A673 (cell line): ENCODE results near the gene TCFL5. TPM values are rescaled to one million over a fixed set of nuclear protein-coding genes. Genes with fewer than 3 reads are reported as not detected.

Experiments
- BruUV-seq: library from RNA; stranded (reverse); fragments of 400-500 nt; replicated peaks from 2 replicates; lab custom pipeline; 2021; lab: Mats Ljungman, UMichigan
- CTCF ChIA-PET: fragments of 300-600 bp; sonication (Branson Sonifier 250); formaldehyde crosslinking; loops from one replicate; lab custom pipeline; 2022; ENCODE audit warnings: antibody characterized with exemption; lab: Charles Lee
- POLR2A ChIA-PET: fragments of 300-600 bp; sonication (Branson Sonifier 250); formaldehyde crosslinking; loops from one replicate; lab custom pipeline; 2022; ENCODE audit warnings: antibody characterized with exemption; ENCODE audit not compliant: low non-redundant PET; lab: Charles Lee
- DNase-seq: peaks from one replicate; pipeline ENCODE4 v3.0.0-alpha.2; 2015; ENCODE audit warnings: low spot score
- H3K27ac ChIP-seq: fragments of 200-600 bp; sonication (generic); 2 replicates; pipeline ENCODE4 v1.5.1; 2016; ENCODE audit warnings: mixed run types, low read depth, mild to moderate bottlenecking, mixed read lengths, antibody characterized with exemption, low read length; ENCODE audit not compliant: poor library complexity, severe bottlenecking
- H3K27me3 ChIP-seq: fragments of 200-600 bp; sonication (generic); replicated peaks from 2 replicates; pipeline ENCODE4 v1.6.1; 2017; ENCODE audit warnings: mixed run types, low read depth, mild to moderate bottlenecking, mixed read lengths, antibody characterized with exemption, low read length; ENCODE audit not compliant: insufficient read depth, poor library complexity
- H3K36me3 ChIP-seq: fragments of 200-600 bp; sonication (generic); 2 replicates; pipeline ENCODE4 v1.6.1; 2016; ENCODE audit warnings: mixed run types, mild to moderate bottlenecking, mixed read lengths, antibody characterized with exemption, low read length; ENCODE audit not compliant: insufficient read depth, poor library complexity, severe bottlenecking
- H3K4me1 ChIP-seq: fragments of 200-600 bp; sonication (generic); 2 replicates; pipeline ENCODE4 v1.6.1; 2017; ENCODE audit warnings: mixed run types, mild to moderate bottlenecking, mixed read lengths, antibody characterized with exemption, low read length; ENCODE audit not compliant: insufficient read depth, poor library complexity, severe bottlenecking
- H3K4me3 ChIP-seq: fragments of 200-600 bp; sonication (generic); 2 replicates; pipeline ENCODE4 v1.5.1; 2016; ENCODE audit warnings: low read depth, mixed run types, mild to moderate bottlenecking, mixed read lengths, low read length; ENCODE audit not compliant: poor library complexity, severe bottlenecking
- H3K9me3 ChIP-seq: fragments of 200-600 bp; sonication (generic); 2 replicates; pipeline ENCODE4 v1.6.1; 2016; ENCODE audit warnings: mixed run types, low read depth, mild to moderate bottlenecking, mixed read lengths, antibody characterized with exemption, low read length; ENCODE audit not compliant: poor library complexity, severe bottlenecking
- CTCF ChIP-seq: fragments of 300-800, 200-600 bp; sonication (generic); conservative IDR thresholded peaks from 2 replicates; pipeline ENCODE4 v1.5.1; 2017; ENCODE audit warnings: low read depth, mild to moderate bottlenecking, antibody characterized with exemption, low read length, moderate library complexity, mixed read lengths
- EZH2 ChIP-seq: fragments of 200-600 bp; sonication (generic); IDR thresholded peaks from 2 replicates; pipeline ENCODE4 v1.6.1; 2017; ENCODE audit warnings: borderline replicate concordance, low read depth, mild to moderate bottlenecking, mixed read lengths, antibody characterized with exemption, low read length; ENCODE audit not compliant: poor library complexity, severe bottlenecking
- intact Hi-C: fragments of 100-400 bp; cut with micrococcal nuclease; formaldehyde crosslinking; loops from one replicate; pipeline ENCODE4 v1.10.0; 2022; ENCODE audit not compliant: unreplicated experiment
- total RNA-seq: library from RNA; stranded (reverse); gene quantifications from 2 replicates; pipeline ENCODE4 v1.2.3, GENCODE V29; 2021

Gene TCFL5
- total RNA-seq, 1 experiment from 2014 or later, result 13.9 TPM

GRCh38 chr20:62809530-62810428 is 51.8 kb downstream of the TCFL5 start:
- H3K27me3 ChIP-seq, result no peaks in the 10 kb centered on the region
- no peak overlapping the region for H3K4me3 ChIP-seq
- intact Hi-C loops, result no loop called here
- BruUV-seq, result no TSS peak
- H3K9me3 ChIP-seq, result no peaks in the 10 kb centered on the region
- TF ChIP-seq CTCF, result no peak
- no peak for TF ChIP-seq EZH2
- DNase-seq, result no peak
- peaks cover 13% of the 10 kb centered on the region for H3K4me1 ChIP-seq
- peaks cover 46% of the 10 kb centered on the region for H3K36me3 ChIP-seq
- CTCF ChIA-PET, result interaction anchor here (0.7 to 0.8 kb wide), 2 partner anchors 12 to 162 kb away, joined by 5 to 7 read pairs; no protein-coding TSS in a partner anchor
- no peak overlapping the region for H3K27ac ChIP-seq
- POLR2A ChIA-PET, result no interaction called here

GRCh38 chr20:62808211-62808865 is 53.3 kb downstream of the TCFL5 start:
- Histone ChIP-seq H3K27ac (no peak overlapping the region), H3K36me3 (peaks cover 46% of the 10 kb centered on the region), H3K4me3 (no peak overlapping the region), H3K4me1 (peaks cover 18% of the 10 kb centered on the region), H3K27me3 (no peaks in the 10 kb centered on the region), H3K9me3 (no peaks in the 10 kb centered on the region)
- ChIA-PET CTCF (interaction anchor here (0.7 to 1.7 kb wide), 6 partner anchors 12 to 309 kb away, joined by 3 to 7 read pairs (median 5); partner anchors contain the start of gene MRGBP), POLR2A (interaction anchor here (0.7 kb wide), 2 partner anchors 26 to 165 kb away, joined by 3 read pairs; no protein-coding TSS in a partner anchor)
- peak; percentile 79 for DNase-seq
- TF ChIP-seq EZH2 (no peak), CTCF (peak; percentile 91)
- BruUV-seq, result no TSS peak
- intact Hi-C loops, result no loop called here

- intact Hi-C loops, result no loop called here
- ChIA-PET POLR2A (interaction anchor here (0.7 kb wide), 2 partner anchors 26 to 165 kb away, joined by 3 read pairs; no protein-coding TSS in a partner anchor), CTCF (interaction anchor here (0.6 to 1.7 kb wide), 5 partner anchors 12 to 308 kb away, joined by 3 to 6 read pairs (median 4); partner anchors contain the start of gene MRGBP)
- no peak overlapping the region for H3K4me3 ChIP-seq
- peaks cover 43% of the 10 kb centered on the region for H3K36me3 ChIP-seq
- no peaks in the 10 kb centered on the region for H3K27me3 ChIP-seq
- no peak for DNase-seq
- no peak overlapping the region for H3K27ac ChIP-seq
- no peaks in the 10 kb centered on the region for H3K9me3 ChIP-seq
- no TSS peak for BruUV-seq
- no peak for TF ChIP-seq EZH2
- TF ChIP-seq CTCF, result no peak
- peaks cover 18% of the 10 kb centered on the region for H3K4me1 ChIP-seq
Observed at GRCh38 chr20:62807444-62808210, 54.0 kb downstream of the TCFL5 start.
